ENCODE measurements around the gene OSTM1. TPM values are rescaled to one million over a fixed set of nuclear protein-coding genes. Genes with fewer than 3 reads are reported as not detected.

Gene OSTM1
- total and polyA plus RNA-seq, 2 of the 8 experiments (the other 6 are each of a cell fraction or from before 2014, with no cell fraction given) = 17.7 to 26.1 TPM

DNA sequence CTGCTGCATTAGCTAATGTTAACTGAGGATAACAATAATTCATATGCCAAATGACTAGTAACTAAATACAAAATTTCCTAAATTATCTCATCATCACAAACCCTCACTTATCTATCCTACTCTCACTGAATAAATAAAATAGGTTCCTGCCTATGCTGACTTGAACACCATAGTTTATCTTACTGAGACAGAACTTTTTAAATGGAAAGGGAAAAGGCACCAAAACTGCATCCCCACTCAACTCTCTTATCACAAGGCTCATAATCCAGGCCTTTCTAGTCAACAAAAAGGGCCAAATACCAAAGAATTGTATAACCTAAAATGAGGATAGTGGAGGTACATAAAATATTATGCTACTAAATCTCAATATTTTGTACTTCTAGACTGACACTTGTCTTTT is 23.1 kb downstream of the OSTM1 start:
- Histone ChIP-seq H3K27me3 (replicated peaks in 1 of 4; ENCODE audit: control insufficient read depth in 3 of 4, extremely low read depth in 1 of 4, insufficient read depth in 3 of 4, low read length in 3 of 4) (no peaks in the 10 kb centered on the region), H3K9me3 (ENCODE audit: insufficient read depth in 2 of 2, low read depth in 1 of 2, low read length in 1 of 2) (no peaks in the 10 kb centered on the region), H4K91ac (replicated peaks; ENCODE audit: insufficient read length, low read length) (no peak overlapping the region), H2BK5ac (ENCODE audit: low read depth, low read length) (no peak overlapping the region), H4K5ac (ENCODE audit: insufficient read length, low read depth, low read length) (no peak overlapping the region), H2BK15ac (ENCODE audit: low read length) (no peak overlapping the region), H3K14ac (ENCODE audit: insufficient read length) (no peak overlapping the region), H3K23ac (ENCODE audit: insufficient read length) (no peak overlapping the region), H4K20me1 (replicated peaks in 1 of 2; ENCODE audit: control insufficient read depth in 1 of 2, insufficient read depth in 2 of 2, low read length in 2 of 2) (no peaks in the 10 kb centered on the region), H2AK5ac (ENCODE audit: low read depth, low read length) (no peak overlapping the region), H3K27ac (ENCODE audit: low read depth, low read length) (no peak overlapping the region), H3K79me1 (ENCODE audit: low read depth, low read length) (no peaks in the 10 kb centered on the region), H3K36me3 (ENCODE audit: control insufficient read depth in 2 of 4, insufficient read depth in 4 of 4, low read length in 3 of 4) (peaks cover 0 to 12% (median 5%) of the 10 kb centered on the region in 4 experiments; a peak in 5 of 8 replicates), H4K8ac (ENCODE audit: extremely low read depth, insufficient read depth, low read length) (no peak overlapping the region), H3K9ac (replicated peaks in 1 of 4; ENCODE audit: extremely low read depth in 1 of 4, low read depth in 3 of 4, low read length in 3 of 4) (no peak overlapping the region), H3K4me1 (replicated peaks in 1 of 4; ENCODE audit: control insufficient read depth in 3 of 4, insufficient read depth in 4 of 4, low read length in 3 of 4) (no peaks in the 10 kb centered on the region), H3K4ac (replicated peaks; ENCODE audit: insufficient read length, low read depth, low read length) (no peak overlapping the region), H2BK120ac (replicated peaks; ENCODE audit: low read depth, low read length) (no peak overlapping the region), H3K4me2 (ENCODE audit: insufficient read depth in 1 of 2, low read depth in 2 of 2, low read length in 2 of 2) (no peak overlapping the region), H3K79me2 (ENCODE audit: control insufficient read depth in 1 of 2, insufficient read depth in 2 of 2, low read length in 2 of 2) (no peaks in the 10 kb centered on the region), H3K23me2 (ENCODE audit: low read depth, low read length) (no peaks in the 10 kb centered on the region), H3K18ac (ENCODE audit: extremely low read depth, low read length) (no peak overlapping the region), H3K56ac (replicated peaks; ENCODE audit: insufficient read length, low read depth, low read length) (peak overlapping the region; percentile 39), H3K4me3 (ENCODE audit: extremely low read depth in 1 of 4, insufficient read depth in 2 of 4, low read depth in 3 of 4, low read length in 4 of 4) (no peak overlapping the region), H2AFZ (ENCODE audit: low read length) (no peak overlapping the region), H2BK20ac (ENCODE audit: low read length) (no peak overlapping the region), H2BK12ac (ENCODE audit: low read depth, low read length) (no peak overlapping the region)
- DNase-seq (ENCODE audit: low read depth in 1 of 2, low spot score in 2 of 2) (no peak), FAIRE-seq (no peak)
- CTCF ChIA-PET (ENCODE audit: partially characterized antibody) = interaction anchor here (0.8 to 7.2 kb wide), 6 partner anchors 11 to 76 kb away, joined by 3 to 183 read pairs (median 16); no protein-coding TSS in a partner anchor
- TF ChIP-seq MAFK (IDR thresholded peaks at IDR 0.05; ENCODE audit: low read depth, low read length) (no peak), SAP30 (IDR thresholded peaks at IDR 0.05; ENCODE audit: insufficient read depth, insufficient replicate concordance, low read length) (no peak), HDAC6 (IDR thresholded peaks at IDR 0.05; ENCODE audit: low read depth, low read length) (no peak), POU5F1 (IDR thresholded peaks at IDR 0.05; ENCODE audit: low read depth, low read length) (no peak), BACH1 (IDR thresholded peaks at IDR 0.05; ENCODE audit: low read length) (no peak), SIX5 (IDR thresholded peaks at IDR 0.05; ENCODE audit: low read depth, low read length) (no peak), JUND (IDR thresholded peaks at IDR 0.05; ENCODE audit: low read length) (no peak), GABPA (IDR thresholded peaks at IDR 0.05; ENCODE audit: borderline replicate concordance, insufficient read depth, low read length) (no peak), RXRA (IDR thresholded peaks at IDR 0.05; ENCODE audit: insufficient read depth, low read depth, low read length) (no peak), CHD2 (IDR thresholded peaks at IDR 0.05; ENCODE audit: low read length) (no peak), CTBP2 (IDR thresholded peaks at IDR 0.05; ENCODE audit: borderline replicate concordance, insufficient read depth, insufficient read length, low read length) (no peak), POLR2AphosphoS5 (IDR thresholded peaks at IDR 0.05; ENCODE audit: low read depth, low read length) (no peak), RBBP5 (IDR thresholded peaks at IDR 0.05; ENCODE audit: borderline replicate concordance, low read depth, low read length) (no peak), KDM1A (IDR thresholded peaks at IDR 0.05; ENCODE audit: borderline replicate concordance, low read length) (no peak)
- POLR2A ChIA-PET (ENCODE audit: partially characterized antibody) = no interaction called here
